HepG2 (cell line): ENCODE data around the gene FNDC10. TPM values are rescaled to one million over a fixed set of nuclear protein-coding genes. Genes with fewer than 3 reads are reported as not detected.

Source experiments
- AGO2 ChIP-seq: fragments of 200-400 bp; formaldehyde crosslinking; optimal IDR thresholded peaks from 2 replicates; pipeline ENCODE3; 2017; ENCODE audit warnings: mild to moderate bottlenecking, low read depth, low read length, moderate library complexity
- ARNT ChIP-seq: fragments of 450-650 bp; IDR thresholded peaks from 2 replicates; pipeline ENCODE4 v1.6.1; 2017
- CEBPB ChIP-seq: IDR thresholded peaks from 2 replicates; pipeline ENCODE4 v1.6.1; 2011; ENCODE audit warnings: low read depth, low read length, improper control_type of control experiment, borderline replicate concordance
- ELF3 ChIP-seq: IDR thresholded peaks from 2 replicates; pipeline ENCODE4 v1.6.1; 2016; ENCODE audit warnings: missing genetic modification reagents, missing compliant biosample characterization
- HNF4A ChIP-seq: sonication (generic); formaldehyde crosslinking; IDR thresholded peaks from 2 replicates; pipeline ENCODE4 v1.4.0; 2020; ENCODE audit warnings: missing genetic modification reagents
- HOXA9 ChIP-seq: sonication (generic); formaldehyde crosslinking; IDR thresholded peaks from 2 replicates; pipeline ENCODE4 v1.8.1; 2022; ENCODE audit warnings: missing genetic modification reagents, mild to moderate bottlenecking, moderate library complexity, borderline replicate concordance
- IKZF4 ChIP-seq: sonication (generic); formaldehyde crosslinking; IDR thresholded peaks from 2 replicates; pipeline ENCODE4 v1.5.1; 2020; ENCODE audit warnings: borderline replicate concordance, mild to moderate bottlenecking, low read depth, missing genetic modification reagents; ENCODE audit errors: not compliant biosample characterization
- KLF15 ChIP-seq: sonication (generic); formaldehyde crosslinking; IDR thresholded peaks from 2 replicates; pipeline ENCODE4 v1.8.1; 2023; ENCODE audit warnings: borderline replicate concordance, mild to moderate bottlenecking, inconsistent platforms, missing genetic modification reagents, mixed read lengths
- MEIS1 ChIP-seq: sonication (generic); formaldehyde crosslinking; IDR thresholded peaks from 2 replicates; pipeline ENCODE4 v1.9.0; 2021; ENCODE audit warnings: mild to moderate bottlenecking, missing genetic modification reagents, moderate library complexity, borderline replicate concordance
- MTA1 ChIP-seq: sonication (generic); formaldehyde crosslinking; IDR thresholded peaks from 2 replicates; pipeline ENCODE4 v1.4.0; 2020; ENCODE audit warnings: missing genetic modification reagents, mild to moderate bottlenecking, borderline replicate concordance
- MTA3 ChIP-seq: sonication (generic); formaldehyde crosslinking; IDR thresholded peaks from 2 replicates; pipeline ENCODE4 v1.4.0; 2020; ENCODE audit warnings: missing genetic modification reagents
- MXI1 ChIP-seq: IDR thresholded peaks from 3 replicates; pipeline ENCODE4 v1.6.1; 2012; ENCODE audit warnings: low read depth, low read length, inconsistent platforms, borderline replicate concordance
- NFE2L2 ChIP-seq: fragments of 150-350 bp; IDR thresholded peaks from 2 replicates; pipeline ENCODE4 v1.6.1; 2014; ENCODE audit warnings: low read length
- NFIC ChIP-seq: IDR thresholded peaks from 2 replicates; pipeline ENCODE4 v1.6.1; 2012; ENCODE audit warnings: mild to moderate bottlenecking, low read length, inconsistent platforms
- RBFOX2 ChIP-seq: fragments of 200-400 bp; formaldehyde crosslinking; IDR thresholded peaks from 2 replicates; pipeline ENCODE4 v1.6.1; 2017; ENCODE audit warnings: low read depth, mild to moderate bottlenecking, low read length
- SALL2 ChIP-seq: sonication (generic); formaldehyde crosslinking; IDR thresholded peaks from 2 replicates; pipeline ENCODE4 v1.8.1; 2023; ENCODE audit warnings: mild to moderate bottlenecking, missing genetic modification reagents, inconsistent platforms
- ZBTB1 ChIP-seq: sonication (generic); formaldehyde crosslinking; IDR thresholded peaks from 2 replicates; pipeline ENCODE4 v1.4.0; 2020; ENCODE audit warnings: missing genetic modification reagents, borderline replicate concordance
- ZBTB20 ChIP-seq: sonication (generic); formaldehyde crosslinking; IDR thresholded peaks from 2 replicates; pipeline ENCODE4 v1.8.1; 2023; ENCODE audit warnings: missing genetic modification reagents, low read depth, mild to moderate bottlenecking, borderline replicate concordance
- ZBTB42 ChIP-seq: sonication (generic); formaldehyde crosslinking; IDR thresholded peaks from 2 replicates; pipeline ENCODE4 v1.5.0; 2020; ENCODE audit warnings: mild to moderate bottlenecking, missing genetic modification reagents
- ZNF333 ChIP-seq: sonication (generic); formaldehyde crosslinking; IDR thresholded peaks from 2 replicates; pipeline ENCODE4 v1.4.0; 2020; ENCODE audit warnings: mild to moderate bottlenecking, missing genetic modification reagents, borderline replicate concordance
- ZSCAN31 ChIP-seq: sonication (generic); formaldehyde crosslinking; IDR thresholded peaks from 2 replicates; pipeline ENCODE4 v1.5.0; 2020; ENCODE audit warnings: low read depth, mild to moderate bottlenecking, missing genetic modification reagents
- ZXDC ChIP-seq: sonication (generic); formaldehyde crosslinking; IDR thresholded peaks from 2 replicates; pipeline ENCODE4 v1.5.0; 2020; ENCODE audit warnings: mild to moderate bottlenecking, missing genetic modification reagents
- polyA plus RNA-seq, 8 experiments: library from polyadenylated mRNA; depleted of rRNA in 3 of 8; stranded (reverse) in 7 of 8; unstranded in 1 of 8; fragments of >200 nt; fragmentation: Illumina TruSeq in 4 of 8; extraction: Trizol in 4 of 8; gene quantifications; 2 replicates each; pipeline versions ENCODE4 v1.2.1 to v1.2.3, GENCODE V29; 2011 to 2016; ENCODE audit warnings: low read depth in 4 of 8, missing spikeins in 1 of 8, mixed read lengths in 1 of 8; ENCODE audit not compliant: insufficient read depth in 1 of 8
- total RNA-seq, 5 experiments: library from RNA; depleted of rRNA; stranded (reverse); fragments of >200 nt; fragmentation: Illumina TruSeq; extraction: Trizol; gene quantifications; 2 replicates each; pipeline ENCODE4 v1.2.3, GENCODE V29; 2016; ENCODE audit warnings: low read depth in 1 of 5
- TF ChIP-seq, protein P1 (sequence below): IDR thresholded peaks from 2 replicates; pipeline ENCODE4 v1.6.1; 2016; ENCODE audit warnings: control low read depth
- TF ChIP-seq, protein P2 (sequence below): sonication (generic); formaldehyde crosslinking; conservative IDR thresholded peaks from 2 replicates; pipeline ENCODE4 v1.8.0; 2022; ENCODE audit warnings: mild to moderate bottlenecking, moderate library complexity, missing genetic modification reagents
- TF ChIP-seq, protein P3 (sequence below): sonication (generic); formaldehyde crosslinking; IDR thresholded peaks from 2 replicates; pipeline ENCODE4 v1.8.1; 2023; ENCODE audit warnings: mild to moderate bottlenecking, missing genetic modification reagents

The FNDC10 gene
- total and polyA plus RNA-seq, 2 of the 13 experiments (the other 11 are each of a cell fraction or from before 2014, with no cell fraction given), result 2.2 to 2.5 TPM

GRCh38 chr1:1577367-1578011 is 22.4 kb downstream of the FNDC10 start (continued):
- TF ChIP-seq HOXA9, result peak; percentile 77; the same call in 1 of the 2 replicates
- no peak for TF ChIP-seq MXI1
- no peak for TF ChIP-seq KLF15 (CRISPR knock-in tag)
- TF ChIP-seq, protein P1, sequence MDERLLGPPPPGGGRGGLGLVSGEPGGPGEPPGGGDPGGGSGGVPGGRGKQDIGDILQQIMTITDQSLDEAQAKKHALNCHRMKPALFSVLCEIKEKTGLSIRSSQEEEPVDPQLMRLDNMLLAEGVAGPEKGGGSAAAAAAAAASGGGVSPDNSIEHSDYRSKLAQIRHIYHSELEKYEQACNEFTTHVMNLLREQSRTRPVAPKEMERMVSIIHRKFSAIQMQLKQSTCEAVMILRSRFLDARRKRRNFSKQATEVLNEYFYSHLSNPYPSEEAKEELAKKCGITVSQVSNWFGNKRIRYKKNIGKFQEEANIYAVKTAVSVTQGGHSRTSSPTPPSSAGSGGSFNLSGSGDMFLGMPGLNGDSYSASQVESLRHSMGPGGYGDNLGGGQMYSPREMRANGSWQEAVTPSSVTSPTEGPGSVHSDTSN (CRISPR knock-in tag), result peak; percentile 28; the same call in 1 of the 2 replicates
- no peak for TF ChIP-seq ZXDC (CRISPR knock-in tag)
- TF ChIP-seq, protein P2, sequence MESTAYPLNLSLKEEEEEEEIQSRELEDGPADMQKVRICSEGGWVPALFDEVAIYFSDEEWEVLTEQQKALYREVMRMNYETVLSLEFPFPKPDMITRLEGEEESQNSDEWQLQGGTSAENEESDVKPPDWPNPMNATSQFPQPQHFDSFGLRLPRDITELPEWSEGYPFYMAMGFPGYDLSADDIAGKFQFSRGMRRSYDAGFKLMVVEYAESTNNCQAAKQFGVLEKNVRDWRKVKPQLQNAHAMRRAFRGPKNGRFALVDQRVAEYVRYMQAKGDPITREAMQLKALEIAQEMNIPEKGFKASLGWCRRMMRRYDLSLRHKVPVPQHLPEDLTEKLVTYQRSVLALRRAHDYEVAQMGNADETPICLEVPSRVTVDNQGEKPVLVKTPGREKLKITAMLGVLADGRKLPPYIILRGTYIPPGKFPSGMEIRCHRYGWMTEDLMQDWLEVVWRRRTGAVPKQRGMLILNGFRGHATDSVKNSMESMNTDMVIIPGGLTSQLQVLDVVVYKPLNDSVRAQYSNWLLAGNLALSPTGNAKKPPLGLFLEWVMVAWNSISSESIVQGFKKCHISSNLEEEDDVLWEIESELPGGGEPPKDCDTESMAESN (CRISPR knock-in tag), result no peak
- TF ChIP-seq IKZF4 (CRISPR knock-in tag), result no peak
- no peak for TF ChIP-seq ZBTB20 (CRISPR knock-in tag)
- TF ChIP-seq ZBTB42 (CRISPR knock-in tag), result no peak
- TF ChIP-seq MTA1, result peak; percentile 30; the same call in 1 of the 2 replicates
- no peak for TF ChIP-seq RBFOX2
- no peak for TF ChIP-seq NFIC
- TF ChIP-seq HNF4A, result peak; percentile 81
- TF ChIP-seq CEBPB, result peak; percentile 40; the same call in 1 of the 2 replicates
- no peak for TF ChIP-seq SALL2 (CRISPR knock-in tag)
- peak; percentile 35; the same call in 1 of the 2 replicates for TF ChIP-seq MEIS1 (CRISPR knock-in tag)
- TF ChIP-seq, protein P3, sequence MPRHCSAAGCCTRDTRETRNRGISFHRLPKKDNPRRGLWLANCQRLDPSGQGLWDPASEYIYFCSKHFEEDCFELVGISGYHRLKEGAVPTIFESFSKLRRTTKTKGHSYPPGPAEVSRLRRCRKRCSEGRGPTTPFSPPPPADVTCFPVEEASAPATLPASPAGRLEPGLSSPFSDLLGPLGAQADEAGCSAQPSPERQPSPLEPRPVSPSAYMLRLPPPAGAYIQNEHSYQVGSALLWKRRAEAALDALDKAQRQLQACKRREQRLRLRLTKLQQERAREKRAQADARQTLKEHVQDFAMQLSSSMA (CRISPR knock-in tag), result no peak
- no peak for TF ChIP-seq ZBTB1 (CRISPR knock-in tag)
- no peak for TF ChIP-seq NFE2L2
- no peak for TF ChIP-seq MTA3 (CRISPR knock-in tag)
- TF ChIP-seq ARNT, result no peak
- TF ChIP-seq ZNF333 (CRISPR knock-in tag), result no peak
- peak; percentile 29 for TF ChIP-seq AGO2
- TF ChIP-seq ELF3 (CRISPR knock-in tag), result no peak
- no peak for TF ChIP-seq ZSCAN31 (CRISPR knock-in tag)
